C4-2B (cell line): ENCODE data around the gene NELFB.

ENCODE experiments used
- H3K27ac ChIP-seq: fragments of 450-650 bp; 2 replicates; pipeline ENCODE4 v1.5.1; 2017
- ZFX ChIP-seq: fragments of 450-650 bp; IDR thresholded peaks from 2 replicates; pipeline ENCODE4 v1.6.1; 2017
- TF ChIP-seq, protein P1 (sequence below): fragments of 450-650 bp; conservative IDR thresholded peaks from 2 replicates; pipeline ENCODE4 v1.5.1; 2017; ENCODE audit warnings: mild to moderate bottlenecking

NELFB gene

DNA sequence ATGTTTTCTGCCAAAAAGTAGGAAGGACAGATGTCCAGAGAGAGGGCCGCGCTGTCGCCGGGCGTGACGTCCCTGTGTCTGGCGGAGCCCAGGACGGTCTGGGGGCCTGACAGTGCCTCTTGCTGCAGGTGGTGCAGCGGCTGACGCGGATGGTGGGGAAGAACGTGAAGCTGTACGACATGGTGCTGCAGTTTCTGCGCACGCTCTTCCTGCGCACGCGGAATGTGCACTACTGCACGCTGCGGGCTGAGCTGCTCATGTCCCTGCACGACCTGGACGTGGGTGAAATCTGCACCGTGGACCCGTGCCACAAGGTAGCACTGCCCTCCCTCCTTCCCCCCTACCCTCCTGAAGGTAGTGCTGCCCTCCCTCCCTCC, 7.8 kb downstream of the NELFB start:
- no peak overlapping the region; the same call in 1 of the 2 replicates for H3K27ac ChIP-seq
- TF ChIP-seq ZFX = no peak
- TF ChIP-seq, protein P1, sequence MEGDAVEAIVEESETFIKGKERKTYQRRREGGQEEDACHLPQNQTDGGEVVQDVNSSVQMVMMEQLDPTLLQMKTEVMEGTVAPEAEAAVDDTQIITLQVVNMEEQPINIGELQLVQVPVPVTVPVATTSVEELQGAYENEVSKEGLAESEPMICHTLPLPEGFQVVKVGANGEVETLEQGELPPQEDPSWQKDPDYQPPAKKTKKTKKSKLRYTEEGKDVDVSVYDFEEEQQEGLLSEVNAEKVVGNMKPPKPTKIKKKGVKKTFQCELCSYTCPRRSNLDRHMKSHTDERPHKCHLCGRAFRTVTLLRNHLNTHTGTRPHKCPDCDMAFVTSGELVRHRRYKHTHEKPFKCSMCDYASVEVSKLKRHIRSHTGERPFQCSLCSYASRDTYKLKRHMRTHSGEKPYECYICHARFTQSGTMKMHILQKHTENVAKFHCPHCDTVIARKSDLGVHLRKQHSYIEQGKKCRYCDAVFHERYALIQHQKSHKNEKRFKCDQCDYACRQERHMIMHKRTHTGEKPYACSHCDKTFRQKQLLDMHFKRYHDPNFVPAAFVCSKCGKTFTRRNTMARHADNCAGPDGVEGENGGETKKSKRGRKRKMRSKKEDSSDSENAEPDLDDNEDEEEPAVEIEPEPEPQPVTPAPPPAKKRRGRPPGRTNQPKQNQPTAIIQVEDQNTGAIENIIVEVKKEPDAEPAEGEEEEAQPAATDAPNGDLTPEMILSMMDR = no peak

DNA sequence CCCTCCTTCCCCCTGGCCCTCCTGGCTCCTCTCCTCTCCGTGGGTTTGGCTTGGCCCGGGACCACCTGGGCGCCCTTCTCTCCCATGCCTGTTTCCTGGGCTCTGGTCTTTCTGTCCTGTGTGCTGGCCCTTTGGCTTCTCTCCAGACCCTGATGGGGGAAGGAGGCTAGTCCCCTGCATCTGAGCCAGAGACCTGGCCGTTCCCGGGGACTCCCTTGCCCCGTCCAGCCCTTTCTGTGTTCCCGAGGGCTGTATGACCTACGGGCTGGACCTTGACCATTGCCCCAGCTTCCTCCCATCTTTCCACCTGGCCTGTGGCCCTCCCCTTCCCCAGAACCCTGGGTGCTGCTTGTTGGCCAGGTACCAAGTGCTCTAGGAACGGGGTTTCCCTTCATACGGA, 8.4 kb downstream of the NELFB start:
- TF ChIP-seq, protein P1 = no peak
- TF ChIP-seq ZFX = no peak
- no peak overlapping the region; the same call in 1 of the 2 replicates for H3K27ac ChIP-seq

DNA sequence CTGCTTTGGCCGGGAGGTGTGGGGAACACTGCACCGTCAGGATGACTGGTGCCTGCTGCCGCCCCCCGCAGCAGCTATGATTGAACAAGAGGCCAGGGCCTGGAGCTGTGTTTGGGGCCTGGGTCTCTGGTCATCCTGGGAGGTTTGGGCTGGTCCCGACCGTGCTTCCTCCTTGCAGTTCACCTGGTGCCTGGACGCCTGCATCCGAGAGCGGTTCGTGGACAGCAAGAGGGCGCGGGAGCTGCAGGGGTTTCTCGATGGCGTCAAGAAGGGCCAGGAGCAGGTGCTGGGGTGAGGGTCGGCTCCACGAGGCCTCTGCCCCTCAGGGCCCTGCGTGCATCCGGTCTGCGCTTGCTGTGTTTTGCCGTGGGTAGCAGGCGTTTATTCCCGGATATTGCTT, 8.9 kb downstream of the NELFB start:
- H3K27ac ChIP-seq = no peak overlapping the region
- no peak for TF ChIP-seq ZFX
- TF ChIP-seq, protein P1 = no peak

DNA sequence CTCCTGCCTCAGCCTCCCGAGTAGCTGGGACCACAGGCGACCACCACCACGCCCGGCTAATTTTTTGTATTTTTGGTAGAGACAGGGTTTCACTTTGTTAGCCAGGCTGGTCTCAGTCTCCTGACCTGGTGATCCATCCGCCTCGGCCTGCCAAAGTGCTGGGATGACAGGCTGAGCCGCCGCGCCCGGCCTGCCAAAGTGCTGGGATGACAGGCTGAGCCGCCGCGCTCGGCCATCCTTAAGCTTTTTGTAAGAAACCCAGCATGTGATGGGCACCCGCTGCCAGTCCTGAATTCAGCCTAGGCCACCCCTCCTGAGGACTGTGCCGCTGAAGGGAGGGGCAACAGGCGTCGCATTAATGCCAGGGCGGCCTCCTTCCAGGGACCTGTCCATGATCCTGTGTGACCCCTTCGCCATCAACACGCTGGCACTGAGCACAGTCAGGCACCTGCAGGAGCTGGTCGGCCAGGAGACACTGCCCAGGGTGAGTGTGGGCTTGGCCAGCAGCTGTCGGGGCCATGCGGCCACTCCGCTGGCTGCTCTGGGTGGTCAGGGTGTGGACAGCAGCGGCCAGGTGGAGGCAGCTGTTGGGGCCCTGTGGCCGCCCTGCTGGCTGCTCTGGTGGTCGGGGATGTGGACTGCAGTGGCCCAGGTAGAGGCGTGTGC, 10.5 kb downstream of the NELFB start:
- TF ChIP-seq, protein P1 = no peak
- TF ChIP-seq ZFX = no peak
- H3K27ac ChIP-seq = peak overlapping the region; percentile 9

DNA sequence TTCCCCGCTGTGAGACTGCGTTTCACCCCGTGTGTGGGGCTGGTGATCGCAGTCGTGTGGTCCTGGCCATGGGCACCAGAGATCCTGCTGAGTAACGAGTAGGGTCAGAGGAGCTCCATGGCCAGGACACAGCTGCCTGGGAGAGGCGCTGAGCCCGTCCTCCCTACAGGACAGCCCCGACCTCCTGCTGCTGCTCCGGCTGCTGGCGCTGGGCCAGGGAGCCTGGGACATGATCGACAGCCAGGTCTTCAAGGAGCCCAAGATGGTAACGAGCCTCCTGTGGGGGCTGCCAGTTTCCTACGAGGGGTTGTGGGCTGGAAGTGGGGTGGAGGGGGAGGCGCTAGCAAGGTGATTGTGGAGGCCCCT, 11.0 kb downstream of the NELFB start:
- H3K27ac ChIP-seq = peak overlapping the region; percentile 9

DNA sequence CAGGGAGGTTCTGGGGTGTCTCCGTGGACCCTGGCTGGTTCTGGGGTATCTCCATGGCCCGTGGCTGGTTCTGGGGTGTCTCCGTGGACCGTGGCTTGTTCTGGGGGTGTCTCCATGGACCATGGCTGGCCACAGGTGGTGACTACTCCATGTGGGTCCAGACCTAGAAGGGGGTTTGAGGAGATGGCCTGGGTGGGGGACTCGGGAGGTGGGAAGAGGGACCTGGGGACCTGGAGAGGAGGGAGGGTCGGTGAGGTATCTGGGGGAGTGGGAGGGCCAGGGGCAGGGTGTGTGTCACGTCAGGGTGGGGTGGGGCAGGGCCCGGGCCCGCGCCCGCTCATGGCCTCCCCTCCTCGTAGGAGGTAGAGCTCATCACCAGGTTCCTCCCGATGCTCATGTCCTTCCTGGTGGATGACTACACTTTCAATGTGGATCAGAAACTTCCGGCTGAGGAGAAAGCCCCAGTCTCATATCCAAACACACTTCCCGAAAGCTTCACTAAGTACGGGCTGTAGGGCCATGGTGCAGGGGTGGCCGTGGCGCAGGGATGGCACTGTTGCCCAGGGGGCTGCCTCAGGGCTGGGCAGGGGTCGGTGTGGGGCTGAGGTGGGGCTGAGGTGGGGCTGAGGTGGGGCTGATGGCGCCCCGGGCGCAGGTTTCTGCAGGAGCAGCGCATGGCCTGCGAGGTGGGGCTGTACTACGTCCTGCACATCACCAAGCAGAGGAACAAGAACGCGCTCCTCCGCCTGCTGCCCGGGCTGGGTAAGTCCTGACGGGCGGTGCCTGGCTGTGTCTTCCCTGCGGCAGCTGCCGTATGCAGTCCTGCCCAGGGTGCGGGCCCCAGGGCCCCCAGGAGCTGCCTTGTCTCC, 11.7 kb downstream of the NELFB start:
- TF ChIP-seq, protein P1 = no peak
- TF ChIP-seq ZFX = no peak
- peak overlapping the region; percentile 99 for H3K27ac ChIP-seq

More for the DNA sequence above, 11.0 kb downstream of the NELFB start:
- TF ChIP-seq, protein P1 = no peak
- TF ChIP-seq ZFX = no peak

DNA sequence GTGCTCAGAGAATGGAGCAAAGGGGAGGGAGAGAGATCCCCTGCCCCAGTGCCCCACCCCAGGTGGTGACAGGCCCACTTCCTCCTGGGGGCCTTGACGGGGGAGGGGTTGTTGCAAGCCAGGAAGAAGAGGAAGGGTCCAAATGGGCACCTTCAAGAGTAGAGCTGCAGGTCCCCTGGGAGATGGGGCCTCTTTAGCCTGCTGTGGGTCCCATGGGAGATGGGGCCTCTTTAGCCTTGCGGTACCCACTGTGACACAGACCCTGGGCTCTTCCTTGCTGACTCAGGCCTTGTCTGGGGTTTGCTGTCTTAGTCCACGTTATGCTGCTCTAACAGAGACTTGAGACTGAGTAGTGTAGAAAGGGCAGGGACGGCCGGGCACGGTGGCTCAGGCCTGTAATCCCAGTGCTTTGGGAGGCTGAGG, 12.8 kb downstream of the NELFB start:
- TF ChIP-seq, protein P1 = no peak
- no peak for TF ChIP-seq ZFX
- peak overlapping the region; percentile 99 for H3K27ac ChIP-seq
